ENCODE data around the gene LCOR. TPM values are rescaled to one million over a fixed set of nuclear protein-coding genes. Genes with fewer than 3 reads are reported as not detected.

The LCOR gene
- total and polyA plus RNA-seq, 9 of the 15 experiments (the other 6 are each of a cell fraction or from before 2014, with no cell fraction given), result 3.6 to 25.2 (median 14.4) TPM

- TF ChIP-seq AFF4 (CRISPR knock-in tag; IDR thresholded peaks at IDR 0.05), result no peak
- TF ChIP-seq ZNF639 (CRISPR knock-in tag; conservative IDR thresholded peaks at IDR 0.05 in 1 of 2, IDR thresholded peaks at IDR 0.05 in 1 of 2), result no peak
- TF ChIP-seq ZNF830 (CRISPR knock-in tag; IDR thresholded peaks at IDR 0.05), result no peak
- no peak for TF ChIP-seq ZSCAN32 (CRISPR knock-in tag; IDR thresholded peaks at IDR 0.05)
- TF ChIP-seq SRSF7 (optimal IDR thresholded peaks at IDR 0.05; ENCODE audit: low read depth, low read length), result no peak
- no peak for TF ChIP-seq TRIM28 (IDR thresholded peaks at IDR 0.05)
- no peak for TF ChIP-seq POLR2A (conservative IDR thresholded peaks at IDR 0.05)
- TF ChIP-seq HMG20B (CRISPR knock-in tag; IDR thresholded peaks at IDR 0.05), result no peak
- no peak for TF ChIP-seq NR2F6 (CRISPR knock-in tag; IDR thresholded peaks at IDR 0.05)
Measured at GRCh38 chr10:96984541-96985131, 152.5 kb downstream of the LCOR start (continued).
